IPS-NIHi7 (cell line): ENCODE measurements around the gene JARID2.

Source experiments
- DNase-seq: peaks from one replicate; pipeline ENCODE4 v3.0.0; 2012; ENCODE audit warnings: mixed read lengths; ENCODE audit errors: extremely low spot score

JARID2 gene

DNA sequence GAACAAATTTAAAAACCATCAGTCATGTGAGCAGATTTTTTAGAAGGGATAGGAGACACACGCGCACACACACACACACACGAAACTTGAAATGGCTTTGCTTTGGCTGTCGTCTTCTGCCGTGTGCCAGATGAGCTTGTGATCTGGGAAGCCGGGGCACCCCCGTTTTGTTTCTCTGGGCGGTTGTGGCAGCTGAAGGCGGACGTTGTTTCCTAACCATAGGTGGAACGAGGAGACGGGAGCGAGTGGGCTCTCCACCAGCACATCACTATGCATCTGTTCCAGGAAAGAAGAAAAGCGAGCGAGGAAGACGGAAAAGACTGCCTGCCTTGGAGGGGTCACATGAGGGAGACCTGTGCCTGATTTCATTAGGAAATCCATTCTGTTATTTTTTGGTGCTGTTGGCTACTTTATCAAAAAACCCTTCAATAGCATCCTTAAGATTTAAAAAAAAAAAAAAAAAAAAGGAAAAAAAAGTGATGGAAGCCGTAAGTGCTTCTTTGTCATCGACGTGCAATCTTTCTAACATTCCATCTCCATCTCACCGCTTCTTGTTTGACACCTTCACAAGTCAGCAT is 274.8 kb downstream of the JARID2 start:
- no peak for DNase-seq

DNA sequence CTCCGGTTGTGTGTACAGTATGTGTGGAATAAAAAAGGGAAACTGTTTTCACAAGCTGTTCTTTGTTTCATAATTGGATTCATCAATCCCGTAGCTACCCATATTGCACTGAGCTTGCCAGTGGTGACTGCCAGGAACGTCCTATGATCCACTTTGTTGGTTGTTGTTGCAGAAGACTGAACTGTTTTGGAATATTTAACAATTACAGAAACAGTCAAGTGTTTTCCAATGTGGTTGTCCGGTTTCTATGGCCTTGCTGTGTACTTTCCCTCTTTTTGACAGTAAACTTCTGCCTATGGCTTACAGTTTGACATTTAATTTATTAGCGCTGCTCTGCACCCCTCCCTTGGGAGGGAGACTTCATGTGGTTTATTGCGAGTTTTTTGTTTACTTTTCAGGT is 275.7 kb downstream of the JARID2 start:
- DNase-seq, result no peak

DNA sequence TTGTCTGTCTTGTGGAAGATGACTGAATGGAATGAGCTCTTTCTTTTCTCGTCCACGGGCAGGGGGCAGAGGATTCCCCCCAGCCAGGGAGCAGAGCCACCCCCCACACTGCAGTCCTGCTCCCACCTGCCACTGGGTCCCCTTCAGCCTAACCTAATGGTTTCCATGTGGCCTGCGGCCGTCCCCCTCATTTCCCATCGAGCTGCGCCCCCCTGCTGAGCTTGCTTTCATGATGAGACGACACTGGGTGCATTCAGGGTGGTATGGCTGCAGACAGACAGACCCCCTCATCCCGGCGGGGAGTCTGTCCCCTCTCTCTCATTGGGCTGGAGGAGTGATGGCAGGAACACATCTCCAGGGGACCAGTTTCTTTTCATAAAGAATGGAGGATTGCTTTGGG is 276.2 kb downstream of the JARID2 start:
- no peak for DNase-seq

DNA sequence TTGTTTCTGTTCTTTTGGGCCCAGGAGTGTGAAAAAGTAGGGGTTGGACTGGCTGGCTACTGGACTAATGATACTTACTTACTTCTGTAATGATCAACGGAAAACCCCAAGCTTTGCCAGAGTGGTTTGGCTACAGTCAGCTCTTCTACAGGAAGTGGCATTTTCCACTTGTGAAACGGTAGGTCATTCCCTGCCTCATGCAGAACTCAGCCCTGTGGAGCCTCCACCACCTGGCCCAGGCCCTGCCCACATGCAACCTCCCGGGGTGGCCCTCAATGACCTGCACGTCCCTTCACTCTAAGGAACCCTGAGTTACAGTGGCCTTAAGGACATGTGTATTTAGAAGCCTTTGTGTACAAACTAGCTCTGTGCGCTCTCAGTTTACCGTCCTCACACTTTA is 276.6 kb downstream of the JARID2 start:
- no peak for DNase-seq

DNA sequence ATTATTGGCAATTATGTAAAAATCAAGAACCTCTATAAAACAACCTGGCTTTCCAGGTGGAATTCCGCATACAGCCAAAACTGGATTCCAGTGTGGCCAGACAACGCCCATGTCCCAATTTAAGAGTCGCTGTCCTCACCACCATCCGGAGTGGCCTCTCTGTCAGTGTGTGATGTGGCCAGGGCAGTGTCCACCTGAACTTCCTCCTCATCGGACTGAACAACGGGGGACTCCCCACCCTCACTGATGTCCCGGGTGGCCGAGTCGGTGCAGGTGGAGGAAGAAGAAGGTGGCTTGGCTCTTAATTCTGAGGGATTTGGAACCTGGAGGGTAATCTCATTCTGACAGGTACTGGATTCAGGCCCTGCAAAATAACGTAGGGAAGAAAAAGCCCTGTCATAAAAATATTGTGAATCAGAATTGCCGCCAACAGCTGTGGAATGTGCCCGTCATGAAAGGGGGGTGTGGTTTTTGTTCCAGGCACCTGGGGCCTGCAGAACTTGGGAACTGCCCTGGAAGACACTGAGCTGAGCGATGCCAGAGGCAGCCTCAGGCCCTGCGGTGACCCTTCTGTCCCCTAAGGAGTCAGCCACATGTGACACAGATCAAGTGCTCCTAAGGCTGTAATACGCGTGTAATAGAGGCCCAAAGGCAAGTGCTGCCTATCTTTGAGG is 277.1 kb downstream of the JARID2 start:
- DNase-seq, result no peak

DNA sequence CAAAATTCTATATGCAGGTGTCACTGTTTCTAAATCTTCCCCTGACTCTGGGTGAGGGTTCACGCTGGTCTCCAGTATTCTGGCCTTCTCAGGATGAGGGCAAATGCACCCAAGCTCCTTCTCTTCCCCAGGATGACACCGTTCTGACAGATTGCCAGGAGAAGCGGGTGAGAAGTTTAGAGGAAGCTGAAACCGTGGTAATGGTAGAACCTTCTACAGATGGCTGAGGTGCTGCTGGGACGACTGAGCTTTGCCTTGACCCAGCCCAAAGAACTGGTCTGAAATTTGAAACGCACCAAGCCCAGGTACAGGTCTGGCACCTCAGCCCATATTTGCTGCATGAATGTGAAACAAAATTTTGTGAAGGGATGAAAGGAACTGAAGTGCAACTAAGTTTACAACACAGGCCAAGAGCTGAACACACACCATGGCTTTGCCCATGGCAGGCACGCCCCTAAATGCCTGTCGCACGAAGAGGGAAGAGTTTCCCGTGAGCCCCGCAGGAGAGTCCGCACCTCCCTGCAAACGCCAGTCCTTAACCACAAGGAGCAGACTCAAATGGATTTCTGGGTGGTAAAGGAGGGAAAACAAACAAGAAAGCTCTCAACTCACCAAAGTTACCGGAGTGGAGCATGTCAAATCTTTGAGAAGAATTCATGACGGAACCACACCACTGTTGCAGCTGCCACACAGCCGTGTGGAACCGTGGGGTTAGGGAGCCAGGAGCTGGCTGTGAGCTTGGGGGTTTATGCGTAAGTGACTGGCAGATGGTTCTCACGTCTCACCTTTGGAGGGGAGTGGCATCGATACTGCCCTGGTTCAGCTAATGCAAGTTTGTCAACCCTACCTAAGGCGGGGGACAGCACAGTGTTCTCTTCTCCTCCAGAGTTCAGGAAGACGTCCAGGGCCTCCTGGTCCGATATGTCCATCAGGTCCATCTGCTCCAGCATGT is 278.1 kb downstream of the JARID2 start:
- no peak for DNase-seq

DNA sequence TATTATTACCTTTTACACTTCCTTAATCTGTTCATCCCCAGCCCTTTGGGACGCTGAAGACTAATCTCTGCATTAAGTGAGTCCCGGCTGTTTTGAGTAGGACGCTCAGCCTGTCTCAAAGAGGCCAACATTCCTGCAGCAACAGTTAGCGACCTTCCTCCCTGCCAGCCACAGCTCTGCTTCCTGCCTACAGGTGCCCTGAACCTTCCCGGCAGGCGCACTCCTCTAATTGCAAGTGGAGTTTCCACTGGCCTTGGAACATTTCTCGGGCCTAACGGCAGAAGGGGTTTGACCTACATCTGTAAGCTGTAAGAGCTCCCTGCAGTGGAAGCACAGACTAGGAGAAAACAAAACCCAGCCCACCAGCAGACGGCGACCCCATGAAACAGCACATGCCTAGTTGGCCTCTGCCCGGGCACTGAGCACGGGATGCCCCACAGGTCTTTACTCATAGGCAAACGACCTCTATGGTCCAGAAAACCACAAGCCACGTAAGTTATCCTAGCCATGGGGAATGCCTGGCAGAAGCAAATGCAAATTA is 279.1 kb downstream of the JARID2 start:
- DNase-seq, result no peak

DNA sequence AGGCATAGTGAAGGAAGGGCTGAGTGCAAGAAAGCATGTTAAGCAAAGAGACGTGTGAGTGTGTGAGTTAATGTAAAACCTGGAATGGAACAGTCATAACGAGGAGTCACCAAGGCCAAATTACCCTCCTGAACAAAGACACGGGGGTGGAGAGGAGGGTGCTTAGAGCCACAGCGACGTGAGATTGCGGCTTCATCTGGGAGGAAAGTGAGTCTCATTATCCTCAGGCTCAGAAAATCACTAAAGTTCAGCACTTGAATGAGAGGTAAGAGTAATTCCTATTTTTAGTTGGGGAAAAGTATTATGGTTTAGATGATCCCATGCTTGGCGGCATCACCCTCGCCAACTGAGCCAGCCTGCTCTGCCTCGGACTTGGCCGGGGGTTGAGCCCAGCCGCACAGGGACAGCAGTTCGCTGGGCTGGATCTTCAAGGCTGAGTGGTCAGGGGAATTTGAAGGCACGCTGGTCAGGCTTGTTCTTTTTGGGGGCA is 280.4 kb downstream of the JARID2 start:
- no peak for DNase-seq

DNA sequence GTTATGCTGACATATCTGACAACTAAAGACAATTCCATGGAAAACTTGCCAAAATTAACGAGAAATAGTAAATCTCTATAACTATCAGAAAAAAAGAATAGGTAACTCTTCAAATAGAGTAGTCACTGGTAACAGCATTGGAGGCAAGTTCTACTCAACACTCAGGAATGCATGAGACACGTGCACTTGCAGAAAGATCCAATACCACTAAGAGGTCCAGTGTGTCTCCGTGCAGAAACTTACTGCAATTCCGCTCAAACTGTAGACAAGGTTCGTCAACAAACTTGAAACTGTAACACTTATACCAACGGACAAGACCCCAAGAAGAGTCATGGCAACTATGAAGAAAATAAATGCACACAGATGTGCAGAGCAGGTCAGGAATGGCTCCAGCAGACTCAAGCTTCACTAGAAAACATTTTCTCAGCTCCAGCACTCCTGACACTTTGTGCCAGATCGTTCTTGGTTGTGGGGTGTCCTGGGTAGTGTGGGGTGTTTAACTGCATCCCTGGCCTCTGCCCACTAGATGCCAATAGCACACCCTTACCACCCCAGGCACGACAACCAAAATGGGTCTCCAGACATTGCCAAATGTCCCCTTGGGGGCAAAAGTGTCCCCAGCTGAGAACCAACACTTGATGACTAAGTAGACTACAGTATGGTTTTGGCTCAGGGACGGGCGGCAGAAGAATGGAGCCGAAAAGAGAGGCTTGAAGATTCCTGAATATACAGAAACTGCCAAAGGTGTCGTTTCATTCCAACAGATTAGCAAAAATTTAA is 282.2 kb downstream of the JARID2 start:
- no peak for DNase-seq

DNA sequence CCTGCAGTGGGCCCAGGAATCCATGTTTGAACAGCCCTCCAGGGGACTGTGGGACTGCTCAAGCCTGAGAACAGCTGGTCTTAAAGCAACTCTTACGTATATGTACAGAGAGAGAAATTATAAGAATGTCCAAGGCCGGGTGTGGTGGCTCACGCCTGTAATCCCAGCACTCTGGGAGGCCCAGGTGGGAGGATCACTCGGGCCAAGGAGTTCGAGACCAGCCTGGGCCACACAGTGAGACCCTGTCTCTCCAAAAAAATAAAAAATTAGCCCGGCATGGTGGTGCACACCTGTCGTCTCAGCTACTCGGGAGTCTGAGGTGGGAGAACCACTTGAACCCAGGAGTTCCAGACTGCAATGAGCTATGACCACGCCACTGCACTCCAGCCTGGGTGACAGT is 283.0 kb downstream of the JARID2 start:
- no peak for DNase-seq

DNA sequence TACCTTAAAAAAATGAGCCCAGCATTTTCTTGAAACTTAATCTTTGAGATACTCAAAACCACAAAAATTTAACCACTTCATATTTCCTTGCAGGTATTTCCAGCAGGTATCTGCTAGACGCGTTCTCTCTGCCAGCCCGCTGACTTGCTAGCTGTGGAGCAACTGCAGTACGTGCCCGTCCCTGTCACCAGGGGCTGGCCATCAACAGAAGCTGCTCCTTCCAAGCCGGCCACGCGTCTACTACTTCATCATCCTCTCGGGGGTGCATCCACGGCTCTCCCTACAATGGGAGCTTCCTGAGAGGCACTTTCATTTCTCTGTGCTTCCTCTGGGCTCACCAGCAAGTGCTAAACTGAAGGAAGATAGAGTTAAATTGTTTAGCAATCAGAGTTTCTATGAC is 284.5 kb downstream of the JARID2 start:
- DNase-seq, result no peak

DNA sequence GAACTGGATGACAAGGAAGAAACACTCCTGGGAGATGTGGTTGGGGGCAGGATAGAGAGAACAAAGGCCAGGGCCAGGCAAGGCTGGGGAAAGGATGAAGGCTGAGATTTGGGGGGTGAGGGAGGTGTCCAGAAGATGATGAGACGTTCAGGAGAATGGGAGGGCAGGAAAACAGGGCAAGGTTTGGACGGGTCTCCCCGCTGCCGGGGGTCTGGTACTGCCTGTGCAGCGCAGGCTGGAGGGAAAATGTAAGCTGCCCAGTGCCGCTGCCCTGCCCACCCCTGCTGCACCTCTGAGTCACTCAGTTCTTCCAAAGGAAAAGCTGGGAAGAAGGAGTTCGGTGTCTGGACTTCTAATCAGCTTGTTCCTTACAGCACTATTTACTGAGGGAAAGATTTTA is 286.1 kb downstream of the JARID2 start:
- DNase-seq, result no peak

DNA sequence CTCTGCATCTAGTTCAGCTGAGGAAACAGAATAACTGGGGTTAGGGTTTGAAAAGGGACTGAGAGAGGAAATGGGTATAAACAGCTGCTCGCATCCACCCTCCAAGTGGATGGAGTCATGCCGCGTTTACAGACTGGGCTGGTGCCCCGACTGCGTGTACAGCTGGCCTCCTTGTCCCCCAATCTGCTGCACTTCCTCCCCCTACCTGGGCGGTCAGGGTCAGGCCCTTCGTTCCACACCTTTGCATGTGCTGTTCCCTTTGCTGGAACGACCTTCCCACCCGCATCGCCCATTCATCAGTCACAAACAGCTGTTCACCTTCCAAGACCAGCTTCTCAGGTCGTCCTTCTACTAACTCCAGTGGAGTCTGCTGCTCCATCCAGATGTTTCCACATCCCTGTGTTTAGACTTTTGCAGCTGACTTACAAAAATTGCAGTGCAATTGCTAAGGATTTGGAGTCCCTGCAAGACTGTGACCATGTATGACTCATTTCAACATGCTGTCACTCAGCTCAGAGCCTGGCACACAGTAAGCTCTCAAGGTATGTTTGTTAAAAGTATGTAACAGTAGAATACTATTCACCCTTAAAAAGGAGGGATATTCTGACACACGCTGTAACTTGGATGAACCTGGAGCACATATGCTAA is 287.6 kb downstream of the JARID2 start:
- no peak for DNase-seq

DNA sequence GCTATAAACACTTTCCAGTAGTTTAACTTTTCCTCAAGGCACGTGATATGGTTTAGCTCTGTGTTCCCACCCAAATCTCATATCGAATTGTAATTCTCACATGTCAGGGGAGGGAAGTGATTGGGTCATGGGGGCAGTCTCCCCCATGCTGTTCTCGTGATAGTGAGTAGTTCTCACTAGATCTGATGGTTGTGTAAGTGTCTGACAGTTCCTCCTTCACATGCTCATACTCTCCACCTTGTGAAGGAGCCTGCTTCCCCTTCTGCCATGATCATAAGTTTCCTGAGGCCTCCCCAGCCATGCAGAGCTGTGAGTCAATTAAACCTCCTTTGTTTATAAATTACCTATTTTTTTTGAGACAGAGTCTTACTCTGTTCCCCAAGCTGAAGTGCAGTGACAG is 289.1 kb downstream of the JARID2 start:
- no peak for DNase-seq

DNA sequence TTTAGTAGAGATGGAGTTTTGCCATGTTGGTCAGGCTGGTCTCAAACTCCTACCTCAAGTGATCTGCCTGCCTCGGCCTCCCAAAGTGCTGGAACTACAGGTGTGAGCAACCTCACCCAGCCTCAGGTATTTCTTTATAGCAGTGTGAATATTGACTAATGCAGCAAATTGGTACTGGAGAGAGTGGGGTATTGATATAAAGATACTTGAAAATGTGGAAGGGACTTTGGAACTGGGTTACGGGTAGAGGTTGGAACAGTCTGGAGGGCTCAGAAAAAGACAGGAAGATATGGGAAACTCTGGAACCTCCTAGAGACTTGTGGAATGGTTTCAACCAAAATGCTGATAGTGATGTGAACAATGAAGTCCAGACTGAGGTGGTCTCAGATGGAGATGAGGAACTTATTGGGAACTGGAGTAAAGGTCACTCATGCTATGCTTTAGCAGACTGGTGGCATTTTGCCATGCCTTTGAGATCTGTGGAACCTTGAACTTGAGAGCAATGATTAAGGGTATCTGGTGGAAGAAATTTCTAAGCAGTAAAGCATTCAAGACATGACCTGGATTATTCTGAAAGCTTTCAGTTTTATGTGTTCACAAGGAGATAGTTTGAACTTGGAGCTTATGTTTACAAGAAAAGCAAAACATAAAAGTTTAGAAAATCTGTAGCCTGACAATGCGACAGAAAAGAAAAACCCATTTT is 289.8 kb downstream of the JARID2 start:
- DNase-seq, result no peak

DNA sequence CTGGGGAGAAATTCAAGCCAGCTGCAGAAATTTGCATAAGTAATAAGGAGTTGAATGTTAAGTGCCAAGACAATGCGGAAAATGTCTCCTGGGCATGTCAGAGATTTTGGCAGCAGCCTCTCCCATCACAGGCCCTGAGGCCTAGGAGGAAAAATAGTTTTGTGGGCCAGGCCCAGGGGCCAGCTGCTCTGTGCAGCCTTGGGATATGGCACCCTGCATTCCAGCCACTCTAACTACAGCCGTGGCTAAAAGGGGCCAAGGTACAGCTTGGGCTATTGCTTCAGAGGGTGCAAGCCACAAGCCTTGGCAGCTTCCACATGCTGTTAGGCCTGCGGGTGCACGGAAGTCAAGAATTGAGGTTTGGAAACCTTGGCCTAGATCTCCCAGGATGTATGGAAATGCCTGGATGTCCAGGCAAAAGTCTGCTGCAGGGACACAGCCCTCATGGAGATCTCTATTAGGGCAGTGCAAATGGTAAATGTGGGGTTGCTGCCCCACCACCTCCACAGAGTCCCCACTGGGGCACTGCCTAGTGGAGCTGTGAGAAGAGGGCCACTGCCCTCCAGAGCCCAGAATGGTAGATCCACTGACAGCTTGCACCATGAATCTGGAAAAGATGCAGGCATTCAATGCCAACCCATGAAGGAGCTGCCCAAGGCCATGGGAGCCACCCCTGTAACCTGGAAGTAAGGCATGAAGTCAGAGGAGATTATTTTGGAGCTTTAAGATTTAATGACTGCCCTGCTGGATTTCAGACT is 290.5 kb downstream of the JARID2 start:
- DNase-seq, result no peak

DNA sequence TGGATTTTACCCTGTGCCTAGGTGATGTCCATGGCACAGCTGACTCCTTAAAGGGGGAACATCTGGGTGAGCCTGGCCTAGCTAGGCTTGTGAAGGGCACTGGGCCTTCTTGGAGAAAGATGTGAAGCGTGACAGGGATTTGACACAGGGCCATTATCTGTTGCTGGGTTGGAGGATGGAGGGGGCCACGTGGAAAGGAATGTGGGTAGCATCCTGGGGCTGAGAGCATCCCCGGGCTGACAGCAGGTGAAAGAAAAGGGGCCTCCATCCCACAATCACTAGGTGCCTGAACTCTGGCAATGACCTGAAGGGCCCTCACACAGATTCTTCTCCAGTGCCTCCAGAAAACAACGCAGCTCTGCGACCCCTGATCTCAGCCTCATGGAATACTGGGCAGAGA is 292.2 kb downstream of the JARID2 start:
- no peak for DNase-seq

DNA sequence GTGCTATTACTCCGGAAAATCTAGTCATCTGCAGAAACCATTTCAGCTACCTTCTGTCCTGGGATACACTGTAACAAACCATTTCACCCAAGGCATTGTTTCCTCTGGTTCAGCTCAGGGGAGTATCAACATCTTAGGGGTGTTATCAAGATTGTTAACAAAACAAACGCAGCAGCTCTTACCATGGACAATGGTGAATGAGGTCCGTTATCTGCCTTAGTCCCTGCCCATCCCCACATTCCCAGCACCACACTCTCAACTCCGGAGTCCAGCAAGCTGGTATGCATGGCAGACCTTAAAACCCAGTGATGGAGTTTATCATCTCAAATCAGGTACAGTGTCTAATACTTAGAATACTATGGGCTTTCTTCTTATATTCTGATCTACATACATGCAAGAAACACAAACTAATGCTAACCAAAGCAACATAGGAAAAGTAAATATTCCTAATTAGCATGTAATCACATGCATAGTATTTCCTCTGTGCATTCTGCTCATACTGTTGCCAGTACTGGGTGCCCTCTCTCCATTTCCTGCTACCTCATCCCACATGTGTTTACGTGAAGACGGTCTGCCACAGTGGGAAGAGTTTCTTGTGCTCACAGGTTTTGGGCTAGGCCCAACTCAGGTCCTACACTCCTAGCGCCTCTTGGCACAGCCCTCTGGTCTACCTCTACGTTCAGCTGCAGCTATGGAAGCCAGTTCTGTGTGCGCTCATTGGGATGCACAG is 293.1 kb downstream of the JARID2 start:
- no peak for DNase-seq

DNA sequence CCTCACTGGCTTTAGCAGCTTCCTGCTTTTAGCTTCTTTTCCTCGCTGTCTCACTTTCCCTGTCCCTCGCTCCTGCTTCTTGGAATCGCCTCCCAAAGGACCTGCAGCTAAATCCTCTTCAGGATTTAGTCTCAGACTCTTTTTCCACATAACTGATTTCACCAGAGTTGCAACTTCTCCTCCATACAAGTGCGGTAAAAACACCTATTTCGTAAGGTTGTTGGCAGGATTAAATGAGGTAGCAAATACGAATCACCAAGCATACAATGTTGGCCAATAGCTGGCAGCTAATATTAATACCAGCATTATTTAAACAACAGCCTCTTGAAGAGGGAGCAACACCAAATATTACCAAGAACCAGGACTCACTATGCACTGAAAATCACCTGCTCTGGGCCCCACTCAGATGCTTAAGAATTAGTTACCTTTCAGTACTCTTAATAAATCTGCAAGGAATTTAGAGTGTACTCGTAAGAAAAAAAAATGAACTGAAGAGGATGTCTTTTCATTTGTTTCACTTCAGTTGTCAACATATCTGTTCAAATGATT is 293.9 kb downstream of the JARID2 start:
- DNase-seq, result no peak
